A673 (cell line): ENCODE data around the gene CPB2.

ENCODE experiments used
- EZH2 ChIP-seq: fragments of 200-600 bp; sonication (generic); IDR thresholded peaks from 2 replicates; pipeline ENCODE4 v1.6.1; 2017; ENCODE audit warnings: borderline replicate concordance, low read depth, mild to moderate bottlenecking, mixed read lengths, antibody characterized with exemption, low read length; ENCODE audit not compliant: poor library complexity, severe bottlenecking
- TF ChIP-seq, protein P1 (sequence below): fragments of 300-800, 200-600 bp; sonication (generic); conservative IDR thresholded peaks from 2 replicates; pipeline ENCODE4 v1.5.1; 2017; ENCODE audit warnings: low read depth, mild to moderate bottlenecking, antibody characterized with exemption, low read length, moderate library complexity, mixed read lengths

DNA sequence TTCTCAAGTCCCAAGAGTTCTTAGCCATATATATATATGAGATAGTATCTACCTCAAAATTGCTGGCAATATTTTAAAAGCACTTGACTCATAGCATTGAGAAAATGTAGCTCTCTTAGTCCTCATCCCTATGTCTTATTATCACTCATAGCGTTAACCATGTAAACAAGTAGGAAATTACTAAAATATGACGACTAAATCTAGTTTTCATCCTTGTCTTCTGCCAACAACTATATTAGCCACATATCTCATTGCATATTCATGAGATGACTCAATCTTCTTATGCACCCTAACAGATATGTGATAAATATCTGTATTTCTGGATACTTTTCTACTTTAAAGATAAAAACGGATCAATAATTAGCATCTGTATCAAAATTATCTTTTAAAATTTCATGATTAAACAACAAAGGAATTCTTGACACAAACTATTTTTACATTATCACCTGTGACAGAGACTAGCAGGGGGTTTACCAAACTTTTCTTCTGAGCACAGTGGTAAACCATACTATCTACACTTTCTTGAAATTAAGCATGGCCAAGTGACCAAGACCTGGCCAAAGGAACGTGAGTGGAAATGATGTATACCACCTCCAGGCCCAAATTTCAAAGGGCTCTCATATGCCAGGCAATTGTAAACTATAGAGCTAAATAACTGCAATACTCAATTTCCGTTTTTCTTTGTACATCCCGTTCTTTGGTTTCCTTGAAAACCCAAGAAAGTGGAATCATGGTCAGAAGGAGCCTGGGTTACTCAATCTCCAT, 98.0 kb downstream of the CPB2 start:
- TF ChIP-seq, protein P1, sequence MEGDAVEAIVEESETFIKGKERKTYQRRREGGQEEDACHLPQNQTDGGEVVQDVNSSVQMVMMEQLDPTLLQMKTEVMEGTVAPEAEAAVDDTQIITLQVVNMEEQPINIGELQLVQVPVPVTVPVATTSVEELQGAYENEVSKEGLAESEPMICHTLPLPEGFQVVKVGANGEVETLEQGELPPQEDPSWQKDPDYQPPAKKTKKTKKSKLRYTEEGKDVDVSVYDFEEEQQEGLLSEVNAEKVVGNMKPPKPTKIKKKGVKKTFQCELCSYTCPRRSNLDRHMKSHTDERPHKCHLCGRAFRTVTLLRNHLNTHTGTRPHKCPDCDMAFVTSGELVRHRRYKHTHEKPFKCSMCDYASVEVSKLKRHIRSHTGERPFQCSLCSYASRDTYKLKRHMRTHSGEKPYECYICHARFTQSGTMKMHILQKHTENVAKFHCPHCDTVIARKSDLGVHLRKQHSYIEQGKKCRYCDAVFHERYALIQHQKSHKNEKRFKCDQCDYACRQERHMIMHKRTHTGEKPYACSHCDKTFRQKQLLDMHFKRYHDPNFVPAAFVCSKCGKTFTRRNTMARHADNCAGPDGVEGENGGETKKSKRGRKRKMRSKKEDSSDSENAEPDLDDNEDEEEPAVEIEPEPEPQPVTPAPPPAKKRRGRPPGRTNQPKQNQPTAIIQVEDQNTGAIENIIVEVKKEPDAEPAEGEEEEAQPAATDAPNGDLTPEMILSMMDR = no peak
- no peak for TF ChIP-seq EZH2
